DOHH2 (cell line): ENCODE results near the gene SYT7.

Experiments
- CTCF ChIP-seq: fragments of 200-600 bp; sonication (generic); IDR thresholded peaks from one replicate; pipeline ENCODE4 v1.5.1; 2014; ENCODE audit warnings: antibody characterized with exemption, mild to moderate bottlenecking, low read depth, low read length; ENCODE audit not compliant: poor library complexity, severe bottlenecking
- EZH2phosphoT487 ChIP-seq: fragments of 200-600 bp; sonication (generic); IDR thresholded peaks from 2 replicates; pipeline ENCODE4 v1.6.1; 2017; ENCODE audit warnings: borderline replicate concordance, mild to moderate bottlenecking, antibody characterized with exemption, low read length, moderate library complexity, mixed read lengths

GRCh38 chr11:61514050-61514917, 66.6 kb downstream of the SYT7 start:
- TF ChIP-seq CTCF (no peak), EZH2phosphoT487 (no peak)
